GM18499 (cell line): ENCODE measurements around the gene RUNX1.

Experiments used
- ATAC-seq: cut with Tn5 transposase; IDR thresholded peaks from one replicate; pipeline ENCODE4 v1.9.1; 2021; ENCODE audit warnings: moderate number of reproducible peaks; ENCODE audit not compliant: insufficient read depth, unreplicated experiment

RUNX1 gene

GRCh38 chr21:34844013-34844923, 204.8 kb downstream of the RUNX1 start:
- no peak for ATAC-seq

DNA sequence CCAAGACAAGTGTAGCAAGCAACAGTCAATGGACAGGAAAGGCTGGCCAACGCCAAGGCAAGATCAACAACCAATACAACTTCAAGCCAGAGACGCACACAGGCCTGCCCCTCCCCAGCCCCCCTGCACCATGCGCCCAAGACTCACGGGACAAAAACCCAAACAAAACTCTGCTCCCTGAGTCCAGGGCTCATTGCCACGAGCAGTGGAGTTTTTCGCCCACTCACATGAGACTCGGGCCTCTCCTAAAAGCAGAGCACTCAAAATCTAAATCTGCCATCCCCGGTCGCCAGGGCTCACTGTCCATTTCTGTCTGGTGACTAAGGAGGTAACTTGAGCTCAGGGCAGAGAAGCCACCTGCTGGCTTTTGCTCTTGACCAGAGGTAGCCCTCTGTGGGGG, 205.5 kb downstream of the RUNX1 start:
- ATAC-seq, result no peak

DNA sequence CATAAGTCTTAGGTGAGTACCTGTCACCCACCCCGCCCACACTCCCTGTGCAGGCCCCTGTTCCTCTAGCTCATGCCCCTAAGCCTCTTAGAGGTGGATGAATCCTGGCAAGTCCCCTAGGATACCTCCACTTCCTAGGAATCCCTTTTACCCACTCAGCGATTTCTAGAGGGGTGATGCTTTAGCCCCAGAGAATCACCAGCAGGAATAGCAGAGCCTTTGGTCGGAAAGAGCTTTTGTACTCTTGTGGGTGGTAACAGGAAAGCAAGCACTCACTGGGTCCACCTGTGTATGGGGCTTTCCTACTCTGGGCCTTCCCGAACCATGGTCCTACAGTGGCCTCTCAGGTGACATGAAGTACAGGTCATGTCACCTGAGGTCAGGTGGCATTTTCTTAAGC, 207.9 kb downstream of the RUNX1 start:
- no peak for ATAC-seq

GRCh38 chr21:34840693-34841092, 208.4 kb downstream of the RUNX1 start:
- no peak for ATAC-seq

DNA sequence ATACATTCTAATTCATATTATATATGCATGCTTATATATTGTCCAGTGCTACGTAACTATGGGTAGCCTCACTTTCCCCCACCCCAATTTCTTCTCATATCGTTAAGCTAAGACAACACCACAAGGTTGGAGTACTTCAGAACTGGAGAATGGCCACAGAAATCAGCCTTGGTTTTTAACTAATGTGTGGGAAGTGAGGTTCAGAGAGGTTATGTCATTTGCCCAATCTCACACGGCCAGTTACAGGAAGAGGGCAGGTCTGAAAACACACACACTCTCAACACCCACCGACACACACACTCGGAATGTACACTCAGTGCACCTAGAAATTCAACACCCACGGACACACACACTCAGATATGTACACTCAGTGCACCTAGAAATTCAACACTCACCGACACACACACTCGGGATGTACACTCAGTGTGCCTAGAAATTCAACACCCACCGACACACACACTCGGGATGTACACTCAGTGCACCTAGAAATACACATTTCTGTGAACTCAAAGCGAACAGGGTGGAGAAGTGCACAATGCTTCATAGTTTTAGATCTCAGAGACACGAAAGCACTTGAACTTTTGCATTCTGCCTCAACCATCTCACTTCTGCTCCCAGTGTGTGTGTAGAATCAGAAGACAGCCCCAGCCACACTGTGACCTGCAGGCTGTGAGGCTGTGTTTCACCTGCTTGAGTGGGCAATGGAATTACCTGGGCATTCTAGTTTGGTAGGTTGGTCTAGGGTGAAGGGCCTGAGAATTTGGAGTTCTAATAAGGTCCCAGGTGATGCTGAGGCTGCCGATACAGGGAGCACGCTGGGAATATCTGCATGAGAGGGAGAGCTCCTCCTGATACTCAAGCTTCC, 209.9 kb downstream of the RUNX1 start:
- ATAC-seq, result no peak

DNA sequence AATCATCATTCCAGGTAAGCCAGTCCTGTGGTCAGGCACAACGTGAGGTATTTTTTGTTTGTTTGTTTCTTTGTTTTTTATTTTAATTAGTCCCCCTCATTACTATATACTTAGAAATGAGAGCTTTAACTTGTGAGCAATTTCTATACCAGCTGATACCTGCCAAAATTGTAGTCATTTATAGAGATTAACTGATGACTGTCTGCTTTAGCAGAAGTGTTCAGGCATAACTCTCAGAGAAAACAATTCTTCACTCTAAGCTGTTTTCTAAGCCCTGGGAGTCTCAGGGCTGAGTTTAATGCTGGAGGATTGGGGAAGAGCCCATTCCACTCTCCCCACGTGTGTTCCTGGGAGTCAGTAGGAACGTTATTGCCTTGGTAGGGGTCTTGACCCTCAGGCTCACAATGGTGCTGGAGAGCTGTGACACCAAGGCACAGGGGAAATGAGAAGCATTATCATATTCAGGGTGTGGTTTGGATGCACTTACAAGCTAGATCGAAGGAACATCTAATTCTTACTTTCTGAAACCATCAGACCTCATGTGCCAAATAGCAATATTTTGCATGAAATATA, 212.1 kb downstream of the RUNX1 start:
- ATAC-seq, result no peak

- ATAC-seq, result no peak
Observed at GRCh38 chr21:34836103-34836932, 212.8 kb downstream of the RUNX1 start.

GRCh38 chr21:34835526-34835925, 213.6 kb downstream of the RUNX1 start:
- ATAC-seq, result no peak

- no peak for ATAC-seq
Observed at GRCh38 chr21:34834852-34835501, 214.1 kb downstream of the RUNX1 start.

DNA sequence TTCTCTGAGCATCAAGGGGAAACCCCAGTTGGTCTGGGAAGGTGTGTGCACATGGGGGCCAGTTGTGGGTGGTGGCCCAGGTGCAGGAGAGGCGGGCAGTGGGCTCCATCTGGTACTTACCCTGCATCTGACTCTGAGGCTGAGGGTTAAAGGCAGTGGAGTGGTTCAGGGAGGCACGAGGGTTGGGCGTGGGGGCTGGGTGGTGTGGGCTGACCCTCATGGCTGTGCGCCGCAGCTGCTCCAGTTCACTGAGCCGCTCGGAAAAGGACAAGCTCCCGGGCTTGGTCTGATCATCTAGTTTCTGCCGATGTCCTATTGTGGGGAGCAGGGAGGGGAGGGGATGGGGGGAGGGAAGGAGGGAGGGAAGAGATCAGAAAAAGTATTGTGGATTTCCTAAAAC, 214.8 kb downstream of the RUNX1 start:
- ATAC-seq, result no peak

- ATAC-seq, result no peak
Observed at GRCh38 chr21:34833465-34833864, 215.6 kb downstream of the RUNX1 start.

GRCh38 chr21:34830386-34831170, 218.5 kb downstream of the RUNX1 start:
- ATAC-seq, result no peak

DNA sequence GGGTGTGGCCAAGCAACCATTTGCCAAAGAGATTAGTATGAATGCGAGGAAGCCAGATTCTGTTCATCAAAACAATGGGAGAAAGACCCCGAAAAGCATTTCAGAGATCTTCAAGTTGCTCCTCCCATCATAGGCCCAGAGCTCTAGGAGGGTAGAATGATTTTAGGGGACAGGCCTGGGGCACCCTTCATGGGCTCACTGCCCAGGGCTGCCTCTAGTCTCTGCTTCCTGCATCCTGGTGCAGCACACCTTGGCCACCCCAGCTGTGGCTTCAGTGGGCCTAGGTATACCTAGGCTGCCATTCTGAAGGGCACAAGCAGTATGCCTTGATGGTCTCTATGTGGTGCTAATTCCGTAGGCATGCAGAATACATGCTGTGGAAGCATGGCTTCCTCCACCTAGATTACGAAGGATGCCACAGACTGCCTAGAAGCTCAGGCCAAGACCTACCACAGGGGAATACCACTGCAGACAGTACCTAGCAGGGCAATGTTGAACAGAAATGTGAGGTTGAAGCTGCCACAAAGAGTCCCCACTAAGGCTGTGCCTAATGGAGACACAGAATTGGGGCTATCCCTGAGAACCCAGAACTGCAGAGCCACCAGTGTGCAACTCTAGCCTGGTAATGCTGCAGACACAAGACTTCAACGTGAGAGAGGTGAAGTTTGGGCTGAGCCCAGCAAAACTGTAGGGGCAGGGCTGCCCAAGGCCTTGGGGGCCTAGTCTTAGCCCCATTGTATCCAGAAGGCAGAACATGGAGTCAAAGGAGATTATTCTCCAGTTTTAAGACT, 221.5 kb downstream of the RUNX1 start:
- ATAC-seq, result no peak

DNA sequence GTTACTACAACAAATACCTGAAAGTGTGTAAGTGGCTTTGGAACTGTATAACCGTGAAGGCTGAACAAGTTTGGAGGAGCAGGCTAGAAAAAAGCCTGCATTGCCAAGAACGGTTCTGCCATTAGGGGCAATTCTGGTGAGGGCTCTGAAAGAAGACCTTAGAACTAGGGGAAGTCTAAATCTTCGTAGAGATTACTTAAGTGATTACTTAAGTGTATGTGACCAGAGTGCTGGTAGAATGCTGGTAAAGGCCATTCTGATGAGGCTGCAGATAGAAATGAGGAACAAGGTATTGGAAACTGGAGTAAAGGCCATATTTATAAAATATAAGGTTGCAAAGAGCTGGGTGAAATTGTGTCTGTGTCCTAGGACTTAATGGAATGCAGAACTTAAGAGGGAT, 222.3 kb downstream of the RUNX1 start:
- no peak for ATAC-seq

DNA sequence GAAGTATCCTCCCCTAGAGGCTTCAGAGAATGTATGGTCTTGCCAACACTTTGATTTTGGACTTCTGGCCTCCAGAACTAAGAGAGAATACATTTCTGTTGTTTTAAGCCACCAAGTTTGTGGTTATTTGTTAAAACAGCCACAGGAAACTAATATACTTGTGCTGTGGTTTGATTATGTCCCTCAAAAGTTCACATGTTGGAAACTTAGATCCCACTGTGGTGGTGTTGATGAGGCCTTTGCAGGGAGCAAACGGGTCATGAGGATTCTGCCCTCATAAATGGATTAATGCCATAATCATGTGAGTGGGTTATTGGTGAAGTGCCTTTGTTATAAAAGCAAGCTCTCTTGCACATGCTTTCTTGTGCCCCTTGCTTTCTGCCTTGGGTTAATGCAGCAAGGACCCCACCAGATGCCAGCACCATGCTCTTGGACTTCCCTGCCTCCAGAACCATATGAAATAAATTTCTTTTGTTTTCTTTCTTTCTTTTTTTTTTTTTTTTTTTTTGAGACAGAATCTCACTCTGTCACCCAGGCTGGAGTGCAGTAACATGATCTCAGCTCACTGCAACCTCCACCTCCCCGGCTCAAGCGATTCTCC, 223.1 kb downstream of the RUNX1 start:
- no peak for ATAC-seq

DNA sequence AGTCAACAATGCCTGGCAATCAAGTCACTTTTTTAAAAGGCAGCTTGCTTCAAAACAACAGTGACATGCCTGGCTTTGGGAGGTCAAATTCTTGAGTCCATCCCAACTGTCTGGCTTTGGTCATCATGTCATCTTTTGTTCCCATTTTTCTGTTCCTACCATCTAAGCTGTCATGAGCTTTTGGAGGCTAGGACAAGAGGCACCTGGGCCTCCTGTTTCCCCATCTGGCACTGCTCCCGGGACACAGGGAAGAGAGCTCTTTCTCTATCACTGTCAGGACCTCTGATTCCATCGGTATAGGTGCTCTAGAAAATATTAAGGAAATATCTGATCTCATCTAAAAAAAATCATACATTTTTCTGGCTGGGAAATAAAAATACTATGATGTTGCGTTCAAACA, 224.0 kb downstream of the RUNX1 start:
- no peak for ATAC-seq

DNA sequence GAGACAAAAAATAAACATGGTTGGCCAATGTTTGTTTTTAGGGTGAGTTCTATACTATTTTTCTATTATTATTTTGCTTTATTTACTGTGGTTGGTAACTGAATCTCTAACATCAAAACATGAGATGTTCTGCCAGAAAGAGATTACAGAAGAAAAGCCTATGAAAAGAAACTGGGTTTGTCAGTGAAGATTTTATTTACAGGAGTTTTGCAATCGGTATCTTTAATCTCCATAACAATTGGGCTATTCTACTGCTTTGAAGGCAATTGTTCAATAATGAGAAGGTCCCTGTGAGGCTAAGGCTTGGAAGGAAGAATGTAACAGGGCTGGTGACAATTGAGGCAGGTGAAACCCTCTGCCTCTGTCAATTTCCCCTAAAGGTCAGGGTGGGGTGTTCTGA, 224.8 kb downstream of the RUNX1 start:
- no peak for ATAC-seq

DNA sequence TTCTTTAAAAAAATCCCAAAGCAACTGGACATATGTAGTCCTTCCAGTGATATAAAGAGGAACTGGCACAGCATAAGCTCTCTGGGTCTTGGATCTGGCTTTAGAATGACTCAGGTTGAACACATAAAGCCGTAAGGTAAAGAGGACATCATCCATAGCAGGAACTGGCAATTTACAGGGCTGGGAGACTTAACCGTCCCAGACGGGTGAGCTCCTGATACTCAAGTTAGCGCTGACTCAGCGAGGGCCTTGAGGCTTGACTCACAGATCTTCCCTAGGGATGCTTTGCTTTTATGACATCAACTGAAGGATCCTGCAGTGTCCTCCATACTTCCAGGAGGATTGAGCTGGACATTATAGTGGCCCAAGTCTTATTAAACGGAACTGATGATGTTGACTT, 226.2 kb downstream of the RUNX1 start:
- ATAC-seq, result no peak
